WTC11 (cell line): ENCODE results near the gene HLA-DRB5. TPM values are rescaled to one million over a fixed set of nuclear protein-coding genes. Genes with fewer than 3 reads are reported as not detected.

Experiments used
- ATAC-seq: fragments of 200-7000 bp; cut with Tn5 transposase; 2 replicates; pipeline ENCODE4 v1.10.0; 2021; ENCODE audit warnings: mild to moderate bottlenecking, moderate library complexity
- CTCF ChIA-PET: fragments of 300-600 bp; sonication (Branson Sonifier 250); formaldehyde crosslinking; loops from one replicate; lab custom pipeline; 2021; ENCODE audit warnings: antibody characterized with exemption; lab: Charles Lee
- POLR2A ChIA-PET: fragments of 350-600 bp; sonication (Branson Sonifier 250); formaldehyde crosslinking; loops from one replicate; lab custom pipeline; 2021; ENCODE audit warnings: antibody characterized with exemption; lab: Charles Lee
- DNase-seq: peaks from one replicate; pipeline ENCODE4 v3.0.0; 2021; ENCODE audit warnings: low spot score
- H3K27ac Mint-ChIP-seq: 2 replicates; pipeline ENCODE4 v1.8.0; 2021; ENCODE audit warnings: mixed read lengths
- H3K27me3 Mint-ChIP-seq: 2 replicates; pipeline ENCODE4 v1.8.0; 2021; ENCODE audit warnings: low read depth, mild to moderate bottlenecking, moderate library complexity, mixed read lengths
- H3K36me3 Mint-ChIP-seq: 2 replicates; pipeline ENCODE4 v1.8.0; 2021; ENCODE audit warnings: mixed read lengths
- H3K4me1 Mint-ChIP-seq: 2 replicates; pipeline ENCODE4 v1.8.0; 2022; ENCODE audit warnings: mixed read lengths
- H3K4me3 Mint-ChIP-seq: 2 replicates; pipeline ENCODE4 v1.8.0; 2021; ENCODE audit warnings: mild to moderate bottlenecking, moderate library complexity, mixed read lengths
- H3K9me3 Mint-ChIP-seq: 2 replicates; pipeline ENCODE4 v1.8.0; 2021; ENCODE audit warnings: mixed read lengths
- GRHL2 ChIP-seq: fragments of 250-450 bp; sonication (Bioruptor Pico); IDR thresholded peaks from 2 replicates; pipeline ENCODE4 v1.8.0; 2022; ENCODE audit warnings: mild to moderate bottlenecking, moderate library complexity; ENCODE audit not compliant: insufficient replicate concordance, severe bottlenecking
- NR3C1 ChIP-seq: sonication (generic); formaldehyde crosslinking; conservative IDR thresholded peaks from 2 replicates; pipeline ENCODE4 v1.8.1; 2023; ENCODE audit warnings: low read depth, mild to moderate bottlenecking, missing genetic modification reagents
- SMAD3 ChIP-seq: sonication (generic); formaldehyde crosslinking; IDR thresholded peaks from 2 replicates; pipeline ENCODE4 v1.8.0; 2022; ENCODE audit warnings: missing genetic modification reagents, mild to moderate bottlenecking, borderline replicate concordance
- TP53 ChIP-seq: sonication (generic); formaldehyde crosslinking; IDR thresholded peaks from 2 replicates; pipeline ENCODE4 v1.8.1; 2023; ENCODE audit warnings: mild to moderate bottlenecking, missing genetic modification reagents
- total RNA-seq: library from RNA; stranded (reverse); gene quantifications from 3 replicates; pipeline ENCODE4 v1.2.3, GENCODE V29; 2021
- TF ChIP-seq, protein P1 (sequence below): fragments of 250-450 bp; sonication (Bioruptor Pico); conservative IDR thresholded peaks from 2 replicates; pipeline ENCODE4 v1.9.0; 2021; ENCODE audit warnings: mild to moderate bottlenecking
- TF ChIP-seq, protein P2 (sequence below): fragments of 250-450 bp; sonication (Bioruptor Pico); IDR thresholded peaks from 2 replicates; pipeline ENCODE4 v1.8.0; 2021; ENCODE audit warnings: mild to moderate bottlenecking
- TF ChIP-seq, protein P3 (sequence below): sonication (generic); formaldehyde crosslinking; IDR thresholded peaks from 2 replicates; pipeline ENCODE4 v1.8.1; 2022; ENCODE audit warnings: low read depth, mild to moderate bottlenecking, moderate library complexity, missing genetic modification reagents, borderline replicate concordance
- TF ChIP-seq, protein P4 (sequence below): sonication (generic); formaldehyde crosslinking; IDR thresholded peaks from 2 replicates; pipeline ENCODE4 v1.8.1; 2023; ENCODE audit warnings: mild to moderate bottlenecking, missing genetic modification reagents, moderate library complexity
- TF ChIP-seq, protein P5 (sequence below): sonication (generic); formaldehyde crosslinking; IDR thresholded peaks from 2 replicates; pipeline ENCODE4 v1.8.0; 2022; ENCODE audit warnings: mild to moderate bottlenecking, missing genetic modification reagents
- TF ChIP-seq, protein P6 (sequence below): sonication (generic); formaldehyde crosslinking; IDR thresholded peaks from 2 replicates; pipeline ENCODE4 v1.8.1; 2023; ENCODE audit warnings: mild to moderate bottlenecking, missing genetic modification reagents
- TF ChIP-seq, protein P7 (sequence below): sonication (generic); formaldehyde crosslinking; IDR thresholded peaks from 2 replicates; pipeline ENCODE4 v1.8.1; 2022; ENCODE audit warnings: missing genetic modification reagents, borderline replicate concordance
- TF ChIP-seq, protein P8 (sequence below): sonication (generic); formaldehyde crosslinking; IDR thresholded peaks from 2 replicates; pipeline ENCODE4 v1.8.1; 2022; ENCODE audit warnings: low read depth, missing genetic modification reagents, borderline replicate concordance
- TF ChIP-seq, protein P9 (sequence below): sonication (generic); formaldehyde crosslinking; IDR thresholded peaks from 2 replicates; pipeline ENCODE4 v1.8.1; 2023; ENCODE audit warnings: mild to moderate bottlenecking, missing genetic modification reagents, borderline replicate concordance

The HLA-DRB5 gene
- total RNA-seq, 1 experiment from 2014 or later, result not detected

DNA sequence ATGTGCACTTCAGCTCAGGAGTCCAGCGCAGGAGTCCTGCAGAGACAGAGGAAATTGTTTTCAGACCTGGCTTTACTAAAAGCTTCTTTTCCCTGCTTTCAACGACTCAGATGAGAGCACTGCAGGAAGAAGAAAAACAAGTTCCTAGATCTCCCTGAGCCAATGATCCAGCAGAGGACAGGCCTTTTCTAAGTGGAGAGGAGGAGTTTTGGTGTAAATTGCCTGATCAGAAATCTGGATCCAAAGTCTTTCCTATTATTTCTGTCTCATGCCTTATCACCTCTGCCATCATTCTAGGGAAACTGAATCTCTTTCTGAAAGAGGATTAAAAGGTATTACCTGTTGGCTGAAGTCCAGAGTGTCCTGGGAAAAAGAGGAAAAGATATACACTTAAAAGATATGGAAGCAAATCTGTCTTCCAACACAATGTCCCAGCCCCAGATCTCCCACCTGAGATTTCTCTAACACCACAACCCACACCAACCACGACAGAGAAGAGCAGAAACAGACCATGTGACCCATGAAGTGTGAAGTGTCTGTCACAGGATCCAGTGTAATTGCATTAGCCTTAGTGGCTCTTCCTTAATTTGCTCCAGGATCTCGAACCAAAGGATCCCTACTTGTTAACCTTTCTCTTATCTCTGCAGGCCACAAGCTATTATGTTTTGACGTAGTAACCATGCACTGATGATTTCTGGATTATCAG, 23.1 kb upstream of the HLA-DRB5 start:
- TF ChIP-seq, protein P1, sequence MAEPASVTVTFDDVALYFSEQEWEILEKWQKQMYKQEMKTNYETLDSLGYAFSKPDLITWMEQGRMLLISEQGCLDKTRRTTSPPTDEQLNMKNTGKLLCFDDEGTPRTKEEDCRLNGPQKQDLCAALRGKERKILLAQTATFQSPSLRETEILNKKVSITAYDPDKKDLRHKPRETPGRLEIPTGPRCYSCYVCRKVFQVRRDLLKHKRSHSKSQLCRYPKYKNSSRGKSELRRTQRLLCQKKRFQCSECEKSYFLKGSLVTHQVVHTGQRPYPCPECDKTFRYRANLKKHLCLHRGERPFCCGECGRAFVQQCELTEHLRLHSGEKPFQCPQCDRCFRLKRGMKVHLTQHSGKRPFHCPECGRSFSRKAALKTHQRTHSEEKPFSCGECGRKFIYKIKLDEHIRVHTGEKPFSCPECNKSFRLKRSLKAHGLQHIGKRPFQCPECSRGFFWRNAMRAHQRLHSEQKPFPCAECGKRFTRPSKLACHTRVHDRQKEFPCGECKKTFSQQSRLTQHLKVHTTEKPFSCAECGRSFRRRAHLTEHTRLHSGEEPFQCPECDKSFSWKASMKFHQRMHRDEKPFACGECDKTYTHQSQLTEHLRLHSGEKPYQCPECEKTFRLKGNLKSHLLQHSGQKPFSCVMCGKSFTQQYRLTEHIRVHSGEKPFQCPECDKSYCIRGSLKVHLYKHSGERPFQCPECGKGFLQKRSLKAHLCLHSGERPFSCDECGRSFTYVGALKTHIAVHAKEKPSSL (CRISPR knock-in tag), result no peak
- TF ChIP-seq TP53 (CRISPR knock-in tag) (no peak), NR3C1 (CRISPR knock-in tag) (no peak), GRHL2 (CRISPR knock-in tag) (no peak), SMAD3 (CRISPR knock-in tag) (no peak)
- TF ChIP-seq, protein P2, sequence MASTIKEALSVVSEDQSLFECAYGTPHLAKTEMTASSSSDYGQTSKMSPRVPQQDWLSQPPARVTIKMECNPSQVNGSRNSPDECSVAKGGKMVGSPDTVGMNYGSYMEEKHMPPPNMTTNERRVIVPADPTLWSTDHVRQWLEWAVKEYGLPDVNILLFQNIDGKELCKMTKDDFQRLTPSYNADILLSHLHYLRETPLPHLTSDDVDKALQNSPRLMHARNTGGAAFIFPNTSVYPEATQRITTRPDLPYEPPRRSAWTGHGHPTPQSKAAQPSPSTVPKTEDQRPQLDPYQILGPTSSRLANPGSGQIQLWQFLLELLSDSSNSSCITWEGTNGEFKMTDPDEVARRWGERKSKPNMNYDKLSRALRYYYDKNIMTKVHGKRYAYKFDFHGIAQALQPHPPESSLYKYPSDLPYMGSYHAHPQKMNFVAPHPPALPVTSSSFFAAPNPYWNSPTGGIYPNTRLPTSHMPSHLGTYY (CRISPR knock-in tag), result no peak
- TF ChIP-seq, protein P3, sequence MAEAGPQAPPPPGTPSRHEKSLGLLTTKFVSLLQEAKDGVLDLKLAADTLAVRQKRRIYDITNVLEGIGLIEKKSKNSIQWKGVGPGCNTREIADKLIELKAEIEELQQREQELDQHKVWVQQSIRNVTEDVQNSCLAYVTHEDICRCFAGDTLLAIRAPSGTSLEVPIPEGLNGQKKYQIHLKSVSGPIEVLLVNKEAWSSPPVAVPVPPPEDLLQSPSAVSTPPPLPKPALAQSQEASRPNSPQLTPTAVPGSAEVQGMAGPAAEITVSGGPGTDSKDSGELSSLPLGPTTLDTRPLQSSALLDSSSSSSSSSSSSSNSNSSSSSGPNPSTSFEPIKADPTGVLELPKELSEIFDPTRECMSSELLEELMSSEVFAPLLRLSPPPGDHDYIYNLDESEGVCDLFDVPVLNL (CRISPR knock-in tag), result no peak
- TF ChIP-seq, protein P4, sequence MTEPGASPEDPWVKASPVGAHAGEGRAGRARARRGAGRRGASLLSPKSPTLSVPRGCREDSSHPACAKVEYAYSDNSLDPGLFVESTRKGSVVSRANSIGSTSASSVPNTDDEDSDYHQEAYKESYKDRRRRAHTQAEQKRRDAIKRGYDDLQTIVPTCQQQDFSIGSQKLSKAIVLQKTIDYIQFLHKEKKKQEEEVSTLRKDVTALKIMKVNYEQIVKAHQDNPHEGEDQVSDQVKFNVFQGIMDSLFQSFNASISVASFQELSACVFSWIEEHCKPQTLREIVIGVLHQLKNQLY, result no peak
- TF ChIP-seq, protein P5, sequence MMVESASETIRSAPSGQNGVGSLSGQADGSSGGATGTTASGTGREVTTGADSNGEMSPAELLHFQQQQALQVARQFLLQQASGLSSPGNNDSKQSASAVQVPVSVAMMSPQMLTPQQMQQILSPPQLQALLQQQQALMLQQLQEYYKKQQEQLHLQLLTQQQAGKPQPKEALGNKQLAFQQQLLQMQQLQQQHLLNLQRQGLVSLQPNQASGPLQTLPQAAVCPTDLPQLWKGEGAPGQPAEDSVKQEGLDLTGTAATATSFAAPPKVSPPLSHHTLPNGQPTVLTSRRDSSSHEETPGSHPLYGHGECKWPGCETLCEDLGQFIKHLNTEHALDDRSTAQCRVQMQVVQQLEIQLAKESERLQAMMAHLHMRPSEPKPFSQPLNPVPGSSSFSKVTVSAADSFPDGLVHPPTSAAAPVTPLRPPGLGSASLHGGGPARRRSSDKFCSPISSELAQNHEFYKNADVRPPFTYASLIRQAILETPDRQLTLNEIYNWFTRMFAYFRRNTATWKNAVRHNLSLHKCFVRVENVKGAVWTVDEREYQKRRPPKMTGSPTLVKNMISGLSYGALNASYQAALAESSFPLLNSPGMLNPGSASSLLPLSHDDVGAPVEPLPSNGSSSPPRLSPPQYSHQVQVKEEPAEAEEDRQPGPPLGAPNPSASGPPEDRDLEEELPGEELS, result no peak
- TF ChIP-seq, protein P6, sequence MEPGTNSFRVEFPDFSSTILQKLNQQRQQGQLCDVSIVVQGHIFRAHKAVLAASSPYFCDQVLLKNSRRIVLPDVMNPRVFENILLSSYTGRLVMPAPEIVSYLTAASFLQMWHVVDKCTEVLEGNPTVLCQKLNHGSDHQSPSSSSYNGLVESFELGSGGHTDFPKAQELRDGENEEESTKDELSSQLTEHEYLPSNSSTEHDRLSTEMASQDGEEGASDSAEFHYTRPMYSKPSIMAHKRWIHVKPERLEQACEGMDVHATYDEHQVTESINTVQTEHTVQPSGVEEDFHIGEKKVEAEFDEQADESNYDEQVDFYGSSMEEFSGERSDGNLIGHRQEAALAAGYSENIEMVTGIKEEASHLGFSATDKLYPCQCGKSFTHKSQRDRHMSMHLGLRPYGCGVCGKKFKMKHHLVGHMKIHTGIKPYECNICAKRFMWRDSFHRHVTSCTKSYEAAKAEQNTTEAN, result no peak
- TF ChIP-seq, protein P7, sequence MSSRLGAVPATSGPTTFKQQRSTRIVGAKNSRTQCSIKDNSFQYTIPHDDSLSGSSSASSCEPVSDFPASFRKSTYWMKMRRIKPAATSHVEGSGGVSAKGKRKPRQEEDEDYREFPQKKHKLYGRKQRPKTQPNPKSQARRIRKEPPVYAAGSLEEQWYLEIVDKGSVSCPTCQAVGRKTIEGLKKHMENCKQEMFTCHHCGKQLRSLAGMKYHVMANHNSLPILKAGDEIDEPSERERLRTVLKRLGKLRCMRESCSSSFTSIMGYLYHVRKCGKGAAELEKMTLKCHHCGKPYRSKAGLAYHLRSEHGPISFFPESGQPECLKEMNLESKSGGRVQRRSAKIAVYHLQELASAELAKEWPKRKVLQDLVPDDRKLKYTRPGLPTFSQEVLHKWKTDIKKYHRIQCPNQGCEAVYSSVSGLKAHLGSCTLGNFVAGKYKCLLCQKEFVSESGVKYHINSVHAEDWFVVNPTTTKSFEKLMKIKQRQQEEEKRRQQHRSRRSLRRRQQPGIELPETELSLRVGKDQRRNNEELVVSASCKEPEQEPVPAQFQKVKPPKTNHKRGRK (CRISPR knock-in tag), result no peak
- TF ChIP-seq, protein P8, sequence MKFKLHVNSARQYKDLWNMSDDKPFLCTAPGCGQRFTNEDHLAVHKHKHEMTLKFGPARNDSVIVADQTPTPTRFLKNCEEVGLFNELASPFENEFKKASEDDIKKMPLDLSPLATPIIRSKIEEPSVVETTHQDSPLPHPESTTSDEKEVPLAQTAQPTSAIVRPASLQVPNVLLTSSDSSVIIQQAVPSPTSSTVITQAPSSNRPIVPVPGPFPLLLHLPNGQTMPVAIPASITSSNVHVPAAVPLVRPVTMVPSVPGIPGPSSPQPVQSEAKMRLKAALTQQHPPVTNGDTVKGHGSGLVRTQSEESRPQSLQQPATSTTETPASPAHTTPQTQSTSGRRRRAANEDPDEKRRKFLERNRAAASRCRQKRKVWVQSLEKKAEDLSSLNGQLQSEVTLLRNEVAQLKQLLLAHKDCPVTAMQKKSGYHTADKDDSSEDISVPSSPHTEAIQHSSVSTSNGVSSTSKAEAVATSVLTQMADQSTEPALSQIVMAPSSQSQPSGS (CRISPR knock-in tag), result no peak
- TF ChIP-seq, protein P9, sequence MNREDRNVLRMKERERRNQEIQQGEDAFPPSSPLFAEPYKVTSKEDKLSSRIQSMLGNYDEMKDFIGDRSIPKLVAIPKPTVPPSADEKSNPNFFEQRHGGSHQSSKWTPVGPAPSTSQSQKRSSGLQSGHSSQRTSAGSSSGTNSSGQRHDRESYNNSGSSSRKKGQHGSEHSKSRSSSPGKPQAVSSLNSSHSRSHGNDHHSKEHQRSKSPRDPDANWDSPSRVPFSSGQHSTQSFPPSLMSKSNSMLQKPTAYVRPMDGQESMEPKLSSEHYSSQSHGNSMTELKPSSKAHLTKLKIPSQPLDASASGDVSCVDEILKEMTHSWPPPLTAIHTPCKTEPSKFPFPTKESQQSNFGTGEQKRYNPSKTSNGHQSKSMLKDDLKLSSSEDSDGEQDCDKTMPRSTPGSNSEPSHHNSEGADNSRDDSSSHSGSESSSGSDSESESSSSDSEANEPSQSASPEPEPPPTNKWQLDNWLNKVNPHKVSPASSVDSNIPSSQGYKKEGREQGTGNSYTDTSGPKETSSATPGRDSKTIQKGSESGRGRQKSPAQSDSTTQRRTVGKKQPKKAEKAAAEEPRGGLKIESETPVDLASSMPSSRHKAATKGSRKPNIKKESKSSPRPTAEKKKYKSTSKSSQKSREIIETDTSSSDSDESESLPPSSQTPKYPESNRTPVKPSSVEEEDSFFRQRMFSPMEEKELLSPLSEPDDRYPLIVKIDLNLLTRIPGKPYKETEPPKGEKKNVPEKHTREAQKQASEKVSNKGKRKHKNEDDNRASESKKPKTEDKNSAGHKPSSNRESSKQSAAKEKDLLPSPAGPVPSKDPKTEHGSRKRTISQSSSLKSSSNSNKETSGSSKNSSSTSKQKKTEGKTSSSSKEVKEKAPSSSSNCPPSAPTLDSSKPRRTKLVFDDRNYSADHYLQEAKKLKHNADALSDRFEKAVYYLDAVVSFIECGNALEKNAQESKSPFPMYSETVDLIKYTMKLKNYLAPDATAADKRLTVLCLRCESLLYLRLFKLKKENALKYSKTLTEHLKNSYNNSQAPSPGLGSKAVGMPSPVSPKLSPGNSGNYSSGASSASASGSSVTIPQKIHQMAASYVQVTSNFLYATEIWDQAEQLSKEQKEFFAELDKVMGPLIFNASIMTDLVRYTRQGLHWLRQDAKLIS (CRISPR knock-in tag), result no peak
- Mint-ChIP-seq H3K4me3 (no peak overlapping the region), H3K36me3 (no peaks in the 10 kb centered on the region), H3K4me1 (peaks cover 6% of the 10 kb centered on the region; the same call in 1 of the 2 replicates), H3K9me3 (peaks cover 6% of the 10 kb centered on the region; the same call in 1 of the 2 replicates), H3K27me3 (no peaks in the 10 kb centered on the region; the same call in 1 of the 2 replicates), H3K27ac (no peak overlapping the region)
- DNase-seq (no peak), ATAC-seq (no peak)
- CTCF ChIA-PET, result interaction anchor here (0.7 kb wide), 1 partner anchor 11 kb away, joined by 3 read pairs; no protein-coding TSS in a partner anchor
- POLR2A ChIA-PET, result no interaction called here
